T-cell (primary cell): Measurements from ENCODE around the gene CCDC6. TPM values are rescaled to one million over a fixed set of nuclear protein-coding genes. Genes with fewer than 3 reads are reported as not detected.

Experiments
- ATAC-seq, 4 experiments: fragments of 200-7000 bp in 3 of 4; fragments of 150-1000 bp in 1 of 4; cut with Tn5 transposase; replicated peaks in 1 of 4; 1 replicate in 3 of 4; 2 replicates in 1 of 4; pipeline ENCODE4 v1.10.0; 2021; ENCODE audit warnings: moderate library complexity in 3 of 4, mild to moderate bottlenecking in 2 of 4, moderate number of reproducible peaks in 1 of 4
- CTCF ChIA-PET, 2 donors: fragments of 300-600 bp; sonication (Branson Sonifier 250); formaldehyde crosslinking; loops; one replicate each; lab custom pipeline; 2022; ENCODE audit warnings: antibody characterized with exemption in 2 of 2; lab: Charles Lee
- POLR2A ChIA-PET, 2 donors: fragments of 300-600 bp; sonication (Branson Sonifier 250); formaldehyde crosslinking; loops; one replicate each; lab custom pipeline; 2022; ENCODE audit warnings: antibody characterized with exemption in 2 of 2; lab: Charles Lee
- DNase-seq, 35 experiments: peaks; one replicate each; pipeline versions ENCODE4 v3.0.0 to v3.0.0-alpha.2; 2013 to 2023
- H3K27ac ChIP-seq: one replicate; pipeline ENCODE4 v1.5.1; 2013; ENCODE audit warnings: low read length
- H3K27me3 ChIP-seq, 2 experiments: replicated peaks in 1 of 2; 1 replicate in 1 of 2; 2 replicates in 1 of 2; pipeline versions ENCODE4 v1.6.1 to v1.7.0; 2013; ENCODE audit warnings: low read length in 1 of 2, mixed read lengths in 1 of 2; ENCODE audit not compliant: control insufficient read depth in 2 of 2, insufficient read depth in 2 of 2; ENCODE audit errors: extremely low read depth in 1 of 2
- H3K36me3 ChIP-seq, 2 donors: 1 replicate in 1 of 2; 2 replicates in 1 of 2; pipeline versions ENCODE4 v1.6.1 to v1.7.0; 2013; ENCODE audit warnings: low read length in 1 of 2; ENCODE audit not compliant: control insufficient read depth in 2 of 2, insufficient read depth in 1 of 2; ENCODE audit errors: extremely low read depth in 1 of 2
- H3K4me1 ChIP-seq, 2 experiments: 1 replicate in 1 of 2; 2 replicates in 1 of 2; pipeline versions ENCODE4 v1.6.1 to v1.7.0; 2013; ENCODE audit warnings: low read length in 2 of 2, mixed read lengths in 1 of 2; ENCODE audit not compliant: insufficient read depth in 2 of 2, control insufficient read depth in 1 of 2; ENCODE audit errors: extremely low read depth in 1 of 2
- H3K4me3 ChIP-seq, 2 donors: 1 replicate in 1 of 2; 2 replicates in 1 of 2; pipeline versions ENCODE4 v1.5.1 to v1.7.0; 2013; ENCODE audit warnings: mild to moderate bottlenecking in 2 of 2, low read length in 1 of 2, moderate library complexity in 1 of 2; ENCODE audit not compliant: control insufficient read depth in 1 of 2; ENCODE audit errors: extremely low read depth in 1 of 2
- H3K9me3 ChIP-seq: 2 replicates; pipeline ENCODE4 v1.7.0; 2013
- H3K27ac Mint-ChIP-seq, 2 donors: one replicate each; pipeline ENCODE4 v1.8.0; 2020 to 2021; ENCODE audit warnings: mild to moderate bottlenecking in 2 of 2, mixed read lengths in 2 of 2
- H3K27me3 Mint-ChIP-seq, 2 donors: one replicate each; pipeline ENCODE4 v1.8.0; 2021 to 2022; ENCODE audit warnings: mixed read lengths in 2 of 2
- H3K36me3 Mint-ChIP-seq: one replicate; pipeline ENCODE4 v1.8.0; 2021; ENCODE audit warnings: mixed read lengths
- H3K4me1 Mint-ChIP-seq, 3 donors: one replicate each; pipeline ENCODE4 v1.8.0; 2020 to 2022; ENCODE audit warnings: mixed read lengths in 3 of 3, mild to moderate bottlenecking in 1 of 3
- H3K4me3 Mint-ChIP-seq, 3 donors: one replicate each; pipeline ENCODE4 v1.8.0; 2020 to 2022; ENCODE audit warnings: mild to moderate bottlenecking in 3 of 3, mixed read lengths in 3 of 3, moderate library complexity in 3 of 3
- H3K9me3 Mint-ChIP-seq, 3 donors: one replicate each; pipeline ENCODE4 v1.8.0; 2020 to 2022; ENCODE audit warnings: mixed read lengths in 3 of 3
- WGBS: methylation state at CpG from one replicate; pipeline ENCODE4 v1.1.5; 2013; ENCODE audit warnings: missing lambda C conversion rate; ENCODE audit not compliant: insufficient coverage; 5-methylcytosine and 5-hydroxymethylcytosine counted together
- total RNA-seq, 35 experiments: library from RNA in 6 of 35; stranded (reverse) in 6 of 35; fragments of 120-200 nt in 1 of 35; gene quantifications; one replicate each; pipeline versions ENCODE4 v1.2.1 to v1.2.4 and lab custom pipeline; 2013 to 2026

Gene CCDC6
- total RNA-seq, 5 donors from 2014 or later (not counting 1 experiment from before 2014, with no cell fraction given) = 16.5 to 26.1 (median 20.1) TPM

GRCh38 chr10:59904426-59905065, 1.8 kb downstream of the CCDC6 start:
- 53% methylated on average over 5 of the region's 7 CpGs for WGBS
- POLR2A ChIA-PET = no interaction called here
- peak overlapping the region; percentile 80 to 87 for H3K27ac Mint-ChIP-seq

GRCh38 chr10:59903871-59904270, 2.5 kb downstream of the CCDC6 start:
- Histone ChIP-seq H3K9me3 (no peaks in the 10 kb centered on the region), H3K27ac (no peak overlapping the region), H3K4me1 (peaks cover 32 to 42% of the 10 kb centered on the region in 2 experiments), H3K36me3 (peaks cover 0 to 6% of the 10 kb centered on the region in 2 donors), H3K27me3 (no peaks in the 10 kb centered on the region), H3K4me3 (no peak overlapping the region)
- DNase-seq (no peak), ATAC-seq (no peak)
- Mint-ChIP-seq H3K27me3 (no peaks in the 10 kb centered on the region), H3K27ac (no peak overlapping the region), H3K4me3 (peak overlapping the region; percentile 2 to 97 (median 95)), H3K9me3 (no peaks in the 10 kb centered on the region), H3K36me3 (peaks cover 13% of the 10 kb centered on the region), H3K4me1 (peaks cover 83 to 86% (median 83%) of the 10 kb centered on the region in 3 donors)
- CTCF ChIA-PET = no interaction called here
- POLR2A ChIA-PET = interaction anchor here in 1 of 2 donors (0.8 kb wide), 1 partner anchor 12 kb away, joined by 3 read pairs; no protein-coding TSS in a partner anchor
- whole genome bisulfite sequencing = 50% methylated on average over 2 of the region's 6 CpGs

More at GRCh38 chr10:59904426-59905065, 1.8 kb downstream of the CCDC6 start:
- H3K4me3 ChIP-seq = peak overlapping the region; percentile 72 to 97
- no peak overlapping the region for H3K27ac ChIP-seq
- peaks cover 0 to 6% of the 10 kb centered on the region in 2 donors for H3K36me3 ChIP-seq
- Mint-ChIP-seq H3K36me3 (peaks cover 13% of the 10 kb centered on the region), H3K4me1 (peaks cover 78 to 81% (median 78%) of the 10 kb centered on the region in 3 donors), H3K9me3 (no peaks in the 10 kb centered on the region), H3K27me3 (no peaks in the 10 kb centered on the region), H3K4me3 (peak overlapping the region; percentile 95 to 97 (median 95))
- H3K27me3 ChIP-seq = no peaks in the 10 kb centered on the region
- H3K4me1 ChIP-seq = peaks cover 32 to 42% of the 10 kb centered on the region in 2 experiments
- no peaks in the 10 kb centered on the region for H3K9me3 ChIP-seq
- CTCF ChIA-PET = no interaction called here
- DNase-seq = no peak
- ATAC-seq = no peak

GRCh38 chr10:59902016-59902415, 4.3 kb downstream of the CCDC6 start:
- 100% methylated on average over 2 of the region's 4 CpGs for WGBS
- Histone ChIP-seq H3K36me3 (peaks cover 0 to 6% of the 10 kb centered on the region in 2 donors), H3K9me3 (no peaks in the 10 kb centered on the region), H3K27ac (no peak overlapping the region), H3K4me1 (peaks cover 18 to 29% of the 10 kb centered on the region in 2 experiments), H3K27me3 (no peaks in the 10 kb centered on the region), H3K4me3 (no peak overlapping the region)
- DNase-seq (no peak), ATAC-seq (no peak)
- Mint-ChIP-seq H3K36me3 (peaks cover 13% of the 10 kb centered on the region), H3K9me3 (no peaks in the 10 kb centered on the region), H3K4me3 (no peak overlapping the region), H3K27me3 (no peaks in the 10 kb centered on the region), H3K4me1 (peaks cover 79 to 84% (median 82%) of the 10 kb centered on the region in 3 donors), H3K27ac (no peak overlapping the region)
- POLR2A ChIA-PET = interaction anchor here (0.5 to 0.7 kb wide), 3 partner anchors 25 to 1995 kb away, joined by 3 to 9 read pairs (median 3); no protein-coding TSS in a partner anchor
- CTCF ChIA-PET = no interaction called here

- Mint-ChIP-seq H3K27ac (no peak overlapping the region), H3K36me3 (peaks cover 13% of the 10 kb centered on the region), H3K4me3 (no peak overlapping the region), H3K27me3 (no peaks in the 10 kb centered on the region), H3K4me1 (peaks cover 81 to 84% (median 84%) of the 10 kb centered on the region in 3 donors), H3K9me3 (no peaks in the 10 kb centered on the region)
- Histone ChIP-seq H3K4me1 (peaks cover 18 to 29% of the 10 kb centered on the region in 2 experiments), H3K36me3 (peaks cover 0 to 6% of the 10 kb centered on the region in 2 donors), H3K9me3 (no peaks in the 10 kb centered on the region), H3K27me3 (no peaks in the 10 kb centered on the region), H3K27ac (no peak overlapping the region), H3K4me3 (no peak overlapping the region)
- DNase-seq (no peak), ATAC-seq (no peak)
- ChIA-PET CTCF (no interaction called here), POLR2A (interaction anchor here in 1 of 2 donors (0.7 kb wide), 1 partner anchor 26 kb away, joined by 9 read pairs; no protein-coding TSS in a partner anchor)
- 67% methylated on average over 1 of the region's 1 CpG for WGBS
These were observed 4.9 kb downstream of the CCDC6 start for GRCh38 chr10:59901470-59901869.

GRCh38 chr10:59900048-59900727, 6.2 kb downstream of the CCDC6 start:
- H3K27ac ChIP-seq = no peak overlapping the region
- POLR2A ChIA-PET = no interaction called here
- no peaks in the 10 kb centered on the region for H3K9me3 ChIP-seq
- ATAC-seq (peak in 2 of 4 experiments; percentile 33), DNase-seq (no peak)
- H3K36me3 ChIP-seq = peaks cover 0 to 6% of the 10 kb centered on the region in 2 donors
- no peaks in the 10 kb centered on the region for H3K27me3 ChIP-seq
- WGBS = 72% methylated on average over 5 of the region's 10 CpGs
- peaks cover 16 to 23% of the 10 kb centered on the region in 2 experiments for H3K4me1 ChIP-seq
- peak overlapping the region in 1 of 3 donors; percentile 16 for H3K4me3 Mint-ChIP-seq
- H3K27me3 Mint-ChIP-seq = no peaks in the 10 kb centered on the region
- peak overlapping the region in 1 of 2 donors; percentile 49 for H3K27ac Mint-ChIP-seq
- H3K4me3 ChIP-seq = no peak overlapping the region
- CTCF ChIA-PET = no interaction called here
- H3K36me3 Mint-ChIP-seq = peaks cover 13% of the 10 kb centered on the region
- no peaks in the 10 kb centered on the region for H3K9me3 Mint-ChIP-seq
- peaks cover 88 to 91% (median 91%) of the 10 kb centered on the region in 3 donors for H3K4me1 Mint-ChIP-seq

- peaks cover 13% of the 10 kb centered on the region for H3K36me3 Mint-ChIP-seq
- H3K27ac Mint-ChIP-seq = no peak overlapping the region
- ATAC-seq (no peak), DNase-seq (no peak)
- peaks cover 85 to 86% (median 86%) of the 10 kb centered on the region in 3 donors for H3K4me1 Mint-ChIP-seq
- H3K9me3 Mint-ChIP-seq = no peaks in the 10 kb centered on the region
- peaks cover 5 to 11% of the 10 kb centered on the region in 2 experiments for H3K4me1 ChIP-seq
- no peak overlapping the region for H3K27ac ChIP-seq
- no peaks in the 10 kb centered on the region for H3K27me3 ChIP-seq
- H3K4me3 Mint-ChIP-seq = no peak overlapping the region
- 100% methylated on average over 3 of the region's 6 CpGs for WGBS
- no peak overlapping the region for H3K4me3 ChIP-seq
- ChIA-PET POLR2A (no interaction called here), CTCF (interaction anchor here in 1 of 2 donors (0.9 kb wide), 1 partner anchor 15 kb away, joined by 3 read pairs; no protein-coding TSS in a partner anchor)
- no peaks in the 10 kb centered on the region for H3K27me3 Mint-ChIP-seq
- H3K9me3 ChIP-seq = no peaks in the 10 kb centered on the region
- peaks cover 0 to 1% of the 10 kb centered on the region in 2 donors for H3K36me3 ChIP-seq
These were observed 8.1 kb downstream of the CCDC6 start for GRCh38 chr10:59898125-59898835.
